Measurements from ENCODE around the gene CALN1.

Gene CALN1

DNA sequence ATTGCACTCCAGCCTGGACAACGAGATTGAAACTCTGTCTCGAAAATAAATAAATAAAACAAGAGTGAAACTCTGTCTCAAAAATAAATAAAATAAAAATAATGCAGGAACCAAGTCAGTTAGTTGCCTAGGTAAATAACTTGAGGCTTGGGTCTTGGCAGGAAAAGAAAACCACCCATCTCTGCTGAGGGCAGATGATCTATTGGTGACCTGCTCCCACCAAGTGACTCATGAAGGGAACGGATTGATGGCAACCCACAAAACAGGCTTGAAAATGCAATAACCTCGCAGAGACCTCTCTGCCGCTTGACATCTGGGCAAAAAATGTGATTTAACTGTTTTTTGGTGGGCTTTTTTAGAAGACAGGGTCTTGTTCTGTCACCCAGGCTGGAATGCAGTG is 86.6 kb downstream of the CALN1 start:
- no peak for DNase-seq (ENCODE audit: low spot score)

DNA sequence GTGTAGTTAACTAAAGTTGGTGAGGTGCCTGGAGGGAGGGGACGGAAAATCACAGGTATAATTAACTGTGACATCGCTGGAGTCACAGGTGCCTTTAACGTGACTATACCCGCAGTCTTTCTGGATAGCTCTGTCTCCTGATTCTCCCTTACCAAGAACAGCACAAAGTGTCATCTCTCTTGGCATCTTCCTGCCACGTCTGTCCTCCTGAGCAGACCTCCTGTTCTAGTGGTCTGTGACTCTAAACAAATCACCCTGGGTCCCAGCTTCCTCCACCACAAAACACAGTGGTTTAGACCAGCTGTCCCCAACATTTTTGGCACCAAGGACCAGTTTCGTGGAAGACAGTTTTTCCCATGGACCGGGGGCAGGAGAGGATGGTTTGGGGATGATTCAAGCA is 90.5 kb downstream of the CALN1 start:
- no peak for DNase-seq (ENCODE audit: low spot score)

DNA sequence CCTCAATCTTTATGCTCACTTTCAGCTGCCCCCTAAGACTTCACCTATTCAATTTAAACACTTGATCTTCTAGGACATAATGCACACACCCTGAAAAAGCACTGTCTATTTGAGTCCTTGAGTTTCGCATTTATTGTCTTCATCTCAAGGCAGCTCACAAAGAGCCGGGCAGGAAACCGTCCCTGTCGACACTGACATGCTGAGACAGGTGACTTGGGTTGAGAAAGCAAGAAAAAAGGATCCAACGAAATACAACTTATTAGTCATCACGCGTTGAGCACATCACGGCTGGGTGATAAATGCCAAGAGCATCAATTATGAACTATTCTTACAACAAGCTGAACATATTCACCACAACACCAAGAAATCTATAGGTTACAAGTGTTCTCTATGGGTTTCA is 91.1 kb downstream of the CALN1 start:
- DNase-seq (ENCODE audit: low spot score), result no peak

DNA sequence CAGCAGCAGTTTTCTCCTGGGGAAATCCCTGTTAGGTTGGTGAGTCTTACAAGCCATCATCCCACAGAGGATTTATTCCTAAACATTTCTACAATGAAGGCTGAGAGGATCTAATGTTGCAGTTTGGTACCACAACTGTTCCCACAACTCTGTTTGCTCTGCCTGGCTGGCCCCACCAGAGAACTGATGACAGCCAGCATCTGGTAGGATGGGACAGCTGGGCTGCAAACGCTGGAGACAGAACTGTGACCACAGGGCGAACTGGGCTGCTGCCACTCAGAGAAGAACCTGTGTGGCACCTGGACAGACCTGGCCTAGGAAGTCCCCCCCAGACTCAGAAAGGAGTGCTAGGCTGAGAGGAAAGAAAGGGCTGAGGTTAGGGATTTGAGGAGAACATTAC is 94.8 kb downstream of the CALN1 start:
- DNase-seq (ENCODE audit: low spot score), result no peak

DNA sequence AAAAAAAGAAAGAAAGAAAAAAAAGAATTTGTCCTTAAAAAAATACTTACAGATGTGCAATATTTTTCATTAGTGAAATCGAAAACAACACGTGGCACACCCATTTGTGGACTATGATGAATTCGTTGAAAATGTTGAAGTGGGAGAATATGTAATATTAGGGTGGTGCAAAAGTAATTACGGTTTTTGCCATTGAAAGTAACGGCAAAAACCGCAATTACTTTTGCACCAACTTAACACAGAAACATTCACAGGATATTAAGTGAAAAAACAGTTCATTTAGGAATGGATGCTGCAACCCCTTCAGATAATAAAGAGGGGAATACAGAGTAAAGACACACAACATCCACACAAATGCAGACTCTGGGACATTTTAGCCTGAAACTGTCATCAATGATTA is 96.0 kb downstream of the CALN1 start:
- DNase-seq (ENCODE audit: low spot score), result no peak

DNA sequence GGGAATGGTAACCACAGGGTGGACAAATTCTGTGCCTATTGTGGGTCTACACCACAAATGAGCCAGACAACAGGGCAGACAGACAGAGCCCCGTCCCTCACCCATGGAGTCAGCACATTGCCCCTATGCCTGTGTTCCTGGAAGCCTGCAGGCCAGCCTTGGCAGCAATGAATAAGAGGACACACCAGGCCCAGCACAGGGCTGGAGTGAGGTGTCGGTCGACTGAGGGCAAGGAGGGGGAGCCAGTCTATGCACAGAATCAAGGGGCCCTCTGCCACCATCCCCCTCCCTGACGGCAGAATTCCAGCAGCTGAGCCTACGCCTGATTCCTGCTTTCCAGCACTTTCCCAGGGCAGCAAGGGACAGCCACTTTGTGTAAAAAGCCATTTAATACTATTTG is 98.2 kb downstream of the CALN1 start:
- peak; percentile 67 for DNase-seq (ENCODE audit: low spot score)

DNA sequence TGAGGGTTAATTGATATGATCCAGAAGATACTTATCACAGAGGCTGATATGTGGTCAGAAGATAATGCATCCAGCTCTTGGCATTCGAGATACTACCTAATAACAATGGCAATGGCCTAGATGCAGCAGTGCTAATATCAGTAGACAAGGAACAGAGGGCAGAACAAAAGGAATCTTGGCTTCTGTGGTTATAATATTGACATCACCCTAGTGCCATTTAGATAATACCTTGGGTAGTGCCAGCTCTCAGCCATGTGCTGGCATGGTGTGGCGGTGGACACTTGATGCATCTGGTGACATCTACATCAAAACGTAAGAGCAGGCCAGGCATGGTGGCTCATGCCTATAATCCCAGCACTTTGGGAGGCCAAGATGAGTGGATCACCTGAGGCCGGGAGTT is 101.8 kb downstream of the CALN1 start:
- no peak for DNase-seq (ENCODE audit: low spot score)

DNA sequence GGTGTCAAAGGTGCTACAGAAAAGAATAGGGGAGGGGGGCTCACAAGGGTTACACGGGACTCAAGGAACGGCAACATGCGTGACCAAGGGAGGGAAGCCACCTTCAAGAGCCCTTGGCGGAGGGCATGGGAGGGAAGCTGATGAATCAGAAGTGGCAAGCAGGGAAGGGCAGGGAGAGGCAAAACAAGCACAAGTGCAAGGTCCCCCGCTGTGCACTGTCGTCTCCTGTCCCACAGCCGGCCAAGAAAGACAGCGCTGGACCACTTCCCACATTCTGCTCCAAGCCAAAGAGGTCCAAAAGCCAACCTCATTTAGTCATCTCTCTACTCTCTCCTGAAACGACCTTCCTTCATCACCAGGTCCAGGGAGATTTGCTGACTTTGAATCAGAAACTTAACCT is 102.7 kb downstream of the CALN1 start:
- DNase-seq (ENCODE audit: low spot score), result peak; percentile 38

DNA sequence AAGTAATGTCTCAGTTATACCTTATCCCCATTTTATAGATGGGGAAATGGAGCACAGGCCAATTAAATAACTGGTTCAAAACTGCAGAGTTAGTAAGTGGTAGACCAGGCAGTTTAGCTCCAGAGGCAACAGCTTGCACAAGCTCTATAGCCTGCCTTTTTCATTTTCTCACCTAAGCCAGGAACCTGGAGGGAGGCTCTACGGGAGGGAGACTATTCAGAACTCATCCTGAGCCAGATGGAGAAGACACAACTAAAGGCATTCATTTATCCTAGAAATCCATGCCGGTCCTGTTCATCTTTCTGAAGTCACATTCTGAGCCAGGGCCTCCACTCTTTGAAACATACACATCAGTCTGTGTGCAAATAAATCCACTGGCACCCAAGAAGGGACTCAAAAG is 103.2 kb downstream of the CALN1 start:
- no peak for DNase-seq (ENCODE audit: low spot score)

DNA sequence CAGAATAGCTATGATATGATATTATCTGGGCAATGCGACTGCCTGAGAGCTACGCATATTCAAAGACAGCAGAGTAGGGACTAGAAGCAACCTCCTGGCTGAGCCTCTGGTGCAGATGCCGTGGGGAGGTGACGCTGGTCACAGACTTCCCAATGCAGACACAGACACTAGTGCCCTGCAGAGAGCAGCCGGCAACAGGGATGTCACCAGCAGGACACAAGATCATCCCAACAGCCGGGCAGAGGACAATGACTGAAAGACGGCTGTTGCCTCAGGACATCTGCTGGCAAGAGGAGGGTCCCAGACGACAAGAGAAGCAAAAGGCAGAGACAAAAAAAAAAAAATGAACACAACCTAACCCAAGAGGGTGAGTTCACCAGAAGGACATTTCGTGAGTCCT is 104.6 kb downstream of the CALN1 start:
- peak; percentile 72 for DNase-seq (ENCODE audit: low spot score)

DNA sequence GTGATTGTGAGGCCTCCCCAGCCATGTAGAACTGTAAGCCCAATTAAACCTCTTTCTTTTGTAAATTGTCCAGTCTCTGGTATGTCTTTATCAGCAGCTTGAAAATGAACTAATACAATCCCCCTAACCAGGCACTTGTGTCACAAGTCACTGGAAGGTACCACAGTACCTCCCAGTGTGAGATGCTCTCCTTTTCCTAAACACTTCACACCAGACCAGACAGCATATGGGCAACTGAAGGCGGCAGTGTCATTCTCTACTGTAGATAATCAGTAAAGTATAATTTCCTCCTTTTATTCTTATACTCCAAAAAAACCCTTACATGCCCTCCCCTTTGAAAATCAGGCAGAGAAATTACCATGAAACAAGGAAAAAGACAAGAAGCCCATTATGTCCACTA is 113.2 kb downstream of the CALN1 start:
- DNase-seq (ENCODE audit: low spot score), result no peak

DNA sequence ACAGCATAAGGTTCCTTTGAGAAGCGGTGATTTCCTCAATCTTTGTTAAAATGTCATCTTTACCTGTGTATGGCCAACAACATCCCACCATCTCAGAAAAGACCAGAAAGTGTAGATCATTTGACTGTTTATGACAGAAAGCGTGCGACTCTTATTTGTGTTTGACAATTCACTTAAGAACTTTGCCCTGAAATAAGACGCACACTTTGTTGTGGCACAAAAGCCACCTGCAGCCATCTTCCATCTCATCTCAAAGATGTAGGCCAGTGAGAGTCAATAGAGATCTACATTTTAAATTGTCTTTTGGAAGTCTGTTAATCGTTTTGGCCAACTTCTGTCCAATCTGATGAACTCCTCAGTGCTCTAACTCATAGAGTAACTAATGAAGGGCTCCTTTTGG is 114.0 kb downstream of the CALN1 start:
- no peak for DNase-seq (ENCODE audit: low spot score)

DNA sequence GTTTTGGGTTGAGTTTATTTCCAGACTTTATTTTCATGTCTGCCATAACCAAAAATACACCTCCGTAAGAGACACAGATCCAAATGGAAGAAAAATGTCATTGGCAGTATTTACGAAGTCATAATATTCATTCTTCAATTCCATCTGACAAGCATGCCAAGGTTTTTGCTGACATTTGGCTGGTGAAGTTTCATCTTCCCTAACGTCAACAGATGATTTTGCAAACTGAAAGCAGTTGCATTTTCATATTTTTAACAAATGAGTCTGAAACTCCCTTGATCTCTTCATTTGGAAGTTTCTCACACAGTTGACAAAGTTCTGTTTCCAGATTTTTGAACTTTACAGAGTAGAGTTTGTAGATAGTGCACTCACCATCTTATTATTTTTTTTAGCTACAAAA is 114.5 kb downstream of the CALN1 start:
- no peak for DNase-seq (ENCODE audit: low spot score)

DNA sequence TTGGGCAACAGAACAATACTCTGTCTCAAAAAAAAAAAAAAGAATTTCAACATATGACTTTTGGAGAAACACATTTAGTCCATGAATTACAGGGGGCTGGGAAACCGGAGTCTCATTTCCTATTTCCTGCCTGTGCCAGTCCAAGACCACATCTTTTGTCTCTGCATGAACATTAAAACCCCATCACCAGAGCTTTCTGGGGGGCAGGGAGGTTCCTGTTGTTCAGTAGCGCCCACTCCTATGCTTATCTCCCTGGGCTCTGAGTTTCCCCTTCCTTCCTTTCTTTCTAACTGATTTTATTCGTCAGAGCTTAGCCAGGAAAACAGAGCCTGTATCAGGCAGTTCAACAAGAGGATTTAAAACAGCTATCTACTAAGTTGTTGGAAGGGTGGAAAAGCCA is 119.3 kb downstream of the CALN1 start:
- DNase-seq (ENCODE audit: low spot score), result no peak

DNA sequence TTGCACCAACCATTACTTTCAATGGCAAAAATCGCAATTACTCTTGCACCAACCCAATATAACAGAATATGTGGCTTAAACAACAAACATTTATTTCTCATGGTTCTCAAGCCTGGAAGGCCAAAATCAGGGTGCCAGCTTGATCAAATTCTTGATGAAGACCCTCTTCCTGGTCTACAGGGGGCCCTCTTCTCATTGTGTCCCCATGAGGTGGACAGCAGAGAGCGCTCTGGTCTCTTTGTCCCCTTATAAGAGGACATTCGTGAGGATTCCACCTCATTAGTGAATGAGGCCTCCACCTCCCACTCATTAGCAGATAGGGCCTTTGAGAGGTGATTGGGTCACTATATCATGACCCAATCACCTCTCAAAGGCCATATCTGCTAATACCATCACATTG is 120.0 kb downstream of the CALN1 start:
- no peak for DNase-seq (ENCODE audit: low spot score)

DNA sequence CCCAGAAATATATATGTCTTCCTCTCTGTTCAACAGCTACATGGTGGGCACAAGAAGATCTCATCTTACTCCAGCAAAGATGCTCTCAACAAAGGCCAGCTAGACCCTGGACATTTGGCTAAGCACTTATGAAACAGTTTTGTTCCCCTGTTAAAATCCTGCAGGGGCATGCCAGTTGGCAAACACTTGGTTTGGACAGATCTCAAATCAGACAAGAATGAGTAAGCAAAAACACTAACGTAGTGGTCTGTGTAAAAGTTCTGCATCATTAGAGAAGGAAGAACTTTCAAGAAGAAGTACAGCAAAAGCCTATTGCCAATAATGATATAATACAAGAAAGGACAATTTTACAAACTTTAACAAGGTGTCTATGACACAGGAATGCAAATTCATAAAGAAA is 125.6 kb downstream of the CALN1 start:
- no peak for DNase-seq (ENCODE audit: low spot score)

DNA sequence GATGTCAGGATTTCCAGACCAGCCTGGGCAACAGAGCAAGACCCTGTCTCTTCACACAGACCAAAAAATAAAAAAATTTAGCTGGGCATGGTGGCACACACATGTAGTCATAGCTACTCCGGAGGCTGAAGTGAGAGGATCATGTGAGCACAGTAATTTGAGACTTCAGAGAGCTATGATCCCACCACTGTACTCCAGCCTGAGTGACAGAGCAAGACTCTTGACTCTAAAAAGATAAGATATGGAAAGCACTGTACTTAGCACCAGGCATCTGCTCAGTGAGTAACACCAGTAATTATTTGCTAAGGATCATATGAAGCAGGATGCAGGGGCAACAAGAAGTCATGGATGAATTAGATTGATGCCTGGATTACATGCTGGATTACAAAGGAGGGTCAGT is 128.8 kb downstream of the CALN1 start:
- DNase-seq (ENCODE audit: low spot score), result no peak

DNA sequence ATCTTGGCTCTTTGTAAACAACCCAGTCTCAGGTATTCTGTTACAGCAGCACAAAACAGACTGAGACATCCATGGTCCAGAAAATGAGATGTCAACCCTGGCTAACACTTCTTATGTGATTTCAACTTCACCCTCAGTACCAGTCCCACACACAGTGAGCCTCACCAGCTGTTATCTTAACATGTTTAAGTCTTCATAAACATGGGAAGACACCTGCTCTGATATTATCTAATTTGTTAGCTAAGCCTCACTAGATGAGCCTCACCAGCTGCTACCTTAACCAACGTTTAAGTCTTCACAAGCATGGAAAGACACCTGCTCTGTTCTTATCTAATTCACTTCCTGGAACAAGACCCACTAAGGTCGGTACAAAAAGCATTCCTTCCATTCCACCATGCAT is 130.8 kb downstream of the CALN1 start:
- DNase-seq (ENCODE audit: low spot score), result no peak

DNA sequence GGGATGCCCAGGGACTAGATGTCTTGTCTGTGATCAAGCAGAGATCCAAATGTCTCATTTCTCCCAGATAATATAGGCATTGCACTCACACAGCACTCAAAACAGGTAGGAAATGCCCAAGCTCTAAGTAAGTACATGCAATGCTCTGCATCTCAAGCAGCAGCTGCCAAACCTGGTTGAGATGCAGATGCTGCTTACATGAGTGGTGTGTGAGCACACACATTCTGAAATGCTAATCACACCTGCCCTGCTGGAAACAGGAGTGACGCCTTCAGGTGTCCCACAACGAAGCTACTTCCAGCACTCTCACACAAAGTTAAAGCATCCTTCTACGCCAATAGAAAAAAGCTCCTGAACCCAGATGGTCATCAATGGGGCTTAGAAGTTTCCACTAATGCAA is 132.9 kb downstream of the CALN1 start:
- no peak for DNase-seq (ENCODE audit: low spot score)

DNA sequence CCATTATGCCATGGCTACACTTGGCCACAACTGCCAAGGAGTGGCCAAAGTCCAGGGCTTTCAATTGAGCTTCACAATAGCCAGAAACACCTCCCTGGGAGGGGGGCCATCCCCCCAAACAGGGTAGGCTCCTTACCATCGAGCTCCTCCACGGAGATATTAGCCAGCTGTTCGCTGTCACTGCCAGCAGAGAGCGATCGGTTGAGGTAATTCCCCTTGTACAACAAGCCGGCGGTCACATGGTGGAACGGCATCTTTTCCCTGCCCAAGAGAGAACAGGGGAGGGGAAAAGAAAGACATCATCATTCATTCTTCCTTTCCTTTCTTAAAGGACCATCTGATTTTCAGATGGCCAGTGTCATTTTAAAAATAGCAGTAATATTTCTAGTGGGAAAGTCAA is 133.6 kb downstream of the CALN1 start:
- DNase-seq (ENCODE audit: low spot score), result no peak

DNA sequence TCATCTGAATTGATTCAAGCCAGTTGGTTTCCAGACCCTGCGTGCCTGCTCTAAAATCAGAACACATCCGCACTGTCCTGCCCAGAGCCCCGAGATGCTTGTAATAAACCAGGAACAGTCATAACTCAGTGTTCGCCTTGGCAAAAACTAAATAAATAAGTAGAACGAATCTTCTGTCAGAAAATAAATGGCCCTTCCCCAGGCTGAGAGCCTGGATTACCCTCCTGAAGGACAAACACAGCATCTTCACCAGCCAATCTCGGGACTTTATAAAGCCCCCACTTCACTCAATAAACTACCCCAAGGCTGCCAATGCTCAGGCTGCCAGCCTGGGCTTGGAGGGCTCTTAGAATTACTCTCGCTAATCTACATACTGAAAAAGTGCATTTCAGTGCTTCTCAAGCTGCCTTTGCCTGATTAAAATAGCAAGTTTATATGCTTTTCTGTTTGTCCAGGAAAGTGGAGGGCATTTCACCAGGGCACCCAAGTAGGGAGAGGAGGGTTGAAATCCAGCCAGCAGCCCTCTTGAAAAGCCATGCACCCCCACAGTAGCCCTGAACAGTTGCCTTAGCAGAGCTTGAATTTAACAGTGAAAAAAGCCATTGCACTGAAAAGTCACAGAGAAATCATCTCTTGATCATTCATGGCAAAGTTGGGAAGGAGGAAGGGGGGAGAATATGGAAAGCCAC is 136.6 kb downstream of the CALN1 start:
- DNase-seq (ENCODE audit: low spot score), result peak; percentile 54

DNA sequence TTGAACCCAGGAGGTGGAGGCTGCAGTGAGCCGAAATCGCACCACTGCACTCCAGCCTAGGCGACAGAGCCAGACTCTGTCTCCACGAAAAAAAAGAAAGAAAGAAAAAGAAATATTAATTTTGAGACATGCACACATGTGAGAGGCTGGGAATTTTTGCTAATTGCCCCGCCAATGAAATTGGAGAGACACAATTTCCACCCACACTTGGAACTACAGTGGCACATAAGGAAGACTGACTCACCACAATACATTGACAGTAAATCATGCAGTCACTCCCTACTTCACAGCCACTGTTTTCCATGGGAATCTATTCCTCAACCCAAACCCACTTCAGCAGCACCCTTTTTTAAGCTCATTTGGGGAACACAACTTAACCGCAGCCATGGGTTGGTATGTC is 139.7 kb downstream of the CALN1 start:
- DNase-seq (ENCODE audit: low spot score), result no peak

DNA sequence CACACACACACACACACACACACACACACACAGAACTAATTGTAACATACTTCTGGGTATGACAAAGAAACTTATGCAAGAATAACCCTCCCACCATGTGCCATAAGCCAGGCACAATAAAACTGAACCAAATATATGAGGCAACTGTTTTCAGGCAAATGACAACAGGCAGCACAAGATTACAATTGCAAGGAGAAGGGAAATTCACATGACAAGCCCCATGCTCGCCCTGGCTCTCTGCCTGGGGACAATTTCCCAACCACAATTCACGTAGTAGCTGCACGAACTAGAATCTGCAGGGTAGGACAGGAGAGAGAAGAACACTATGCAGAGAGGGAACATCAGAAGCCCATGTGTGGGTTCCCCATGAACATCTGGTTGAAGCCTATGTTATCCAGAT is 143.3 kb downstream of the CALN1 start:
- no peak for DNase-seq (ENCODE audit: low spot score)

DNA sequence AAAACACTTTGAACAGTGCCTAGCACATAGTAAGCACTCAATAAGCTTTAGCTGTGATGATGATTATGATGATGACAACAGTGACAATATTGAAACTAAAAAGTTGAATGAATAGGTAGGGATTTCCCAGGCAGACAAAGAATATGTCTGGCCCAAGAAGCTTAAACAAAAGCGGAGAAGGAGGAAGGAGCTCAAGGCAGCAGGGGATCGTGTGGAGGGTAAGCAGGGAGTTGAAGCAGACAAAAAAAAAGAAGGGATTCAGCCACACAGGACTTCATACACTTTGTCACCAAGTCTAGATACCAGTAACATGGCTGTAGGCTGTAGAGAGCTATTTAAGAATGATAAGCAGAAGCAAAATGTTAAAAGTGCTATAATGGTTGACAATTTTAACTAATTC is 144.0 kb downstream of the CALN1 start:
- DNase-seq (ENCODE audit: low spot score), result no peak

DNA sequence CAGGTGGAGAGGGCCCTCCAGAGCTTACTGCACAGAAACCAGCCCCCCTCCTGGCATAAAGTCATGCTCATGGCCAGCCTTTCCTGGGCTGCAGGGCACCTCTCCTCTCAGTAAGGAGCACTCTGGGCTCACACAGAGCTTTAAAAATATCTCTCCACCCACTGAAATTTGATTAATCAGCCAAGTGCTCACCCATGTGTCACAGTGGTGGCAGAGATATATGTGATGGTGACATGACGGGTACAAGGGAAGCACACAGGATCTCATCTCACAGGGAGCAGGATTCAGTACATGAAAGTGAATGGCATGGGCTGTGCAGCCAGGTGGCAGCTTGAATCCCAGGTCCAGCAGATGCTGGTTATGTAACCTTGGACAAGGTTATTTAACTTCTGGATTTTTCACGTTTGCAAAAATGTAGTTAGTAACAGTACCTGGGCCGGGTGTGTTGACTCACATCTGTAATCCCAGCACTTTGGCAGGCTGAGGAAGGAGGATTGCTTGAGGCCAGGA is 144.8 kb downstream of the CALN1 start:
- no peak for DNase-seq (ENCODE audit: low spot score)
